OCI-LY7 (cell line): ENCODE results near the gene NTHL1.

Source experiments
- CTCF ChIP-seq: fragments of 200-600 bp; sonication (generic); conservative IDR thresholded peaks from 2 replicates; pipeline ENCODE4 v1.5.1; 2014; ENCODE audit warnings: mild to moderate bottlenecking, antibody characterized with exemption, low read length, moderate library complexity, mixed read lengths
- EZH2phosphoT487 ChIP-seq: fragments of 200-600 bp; sonication (generic); IDR thresholded peaks from 2 replicates; pipeline ENCODE4 v1.6.1; 2018; ENCODE audit warnings: low read depth, borderline replicate concordance, mild to moderate bottlenecking, mixed run types, antibody characterized with exemption, low read length, moderate library complexity, mixed read lengths

- TF ChIP-seq CTCF (no peak), EZH2phosphoT487 (no peak)
These were observed 28.1 kb downstream of the NTHL1 start, which contains the start of gene NPW for GRCh38 chr16:2019518-2019920.
